HT-29 (cell line): ENCODE data around the gene ZNF275. TPM values are rescaled to one million over a fixed set of nuclear protein-coding genes. Genes with fewer than 3 reads are reported as not detected.
"Not testable (repeated sequence)": the region's sequence is repeated elsewhere in the genome, so short reads cannot be mapped to it uniquely, and the experiment has no call there.

Source experiments
- DNase-seq: peaks from one replicate; pipeline ENCODE4 v3.0.0-alpha.2; 2015; ENCODE audit warnings: low spot score
- total RNA-seq: library from RNA; depleted of rRNA; stranded (reverse); fragments of >200 nt; shearing (Covaris generic); gene quantifications from 2 replicates; pipeline ENCODE4 v1.2.3, GENCODE V29; 2014

The ZNF275 gene
- total RNA-seq, 1 experiment from 2014 or later = 5.1 TPM

- no peak for DNase-seq
Observed at GRCh38 chrX:153318811-153319210, 15.1 kb upstream of the ZNF275 start.

- DNase-seq = no peak
Observed at GRCh38 chrX:153319295-153320046, 14.5 kb upstream of the ZNF275 start.

- DNase-seq = not testable (repeated sequence)
Observed at GRCh38 chrX:153320047-153320443, 13.9 kb upstream of the ZNF275 start.

- no peak for DNase-seq
Observed at GRCh38 chrX:153320555-153321184, 13.3 kb upstream of the ZNF275 start.

GRCh38 chrX:153321381-153322124 lies 12.4 kb upstream of the ZNF275 start, which contains the start of gene PNMA6F:
TSS of gene PNMA6F (minus strand) at chrX:153321767. CDS start at chrX:153320674, 1,093 bp downstream.
- no peak for DNase-seq

GRCh38 chrX:153327561-153327960 lies 6.4 kb upstream of the ZNF275 start:
- no peak for DNase-seq

- no peak for DNase-seq
Observed at GRCh38 chrX:153333266-153333665, 687 bp upstream of the ZNF275 start.

- no peak for DNase-seq
Observed at GRCh38 chrX:153334654-153335295, 822 bp downstream of the ZNF275 start.

- no peak for DNase-seq
Observed at GRCh38 chrX:153336121-153336894, 2.4 kb downstream of the ZNF275 start.

- no peak for DNase-seq
Observed at GRCh38 chrX:153336988-153337387, 3.0 kb downstream of the ZNF275 start.

GRCh38 chrX:153338836-153339235 lies 4.9 kb downstream of the ZNF275 start:
- DNase-seq = no peak

GRCh38 chrX:153339662-153340061 lies 5.7 kb downstream of the ZNF275 start:
- DNase-seq = no peak

GRCh38 chrX:153340111-153340510 lies 6.2 kb downstream of the ZNF275 start:
- no peak for DNase-seq

GRCh38 chrX:153342762-153343558 lies 9.0 kb downstream of the ZNF275 start:
- DNase-seq = no peak

- DNase-seq = no peak
Observed at GRCh38 chrX:153343674-153344073, 9.7 kb downstream of the ZNF275 start.

GRCh38 chrX:153347530-153347929 lies 13.6 kb downstream of the ZNF275 start:
- no peak for DNase-seq

GRCh38 chrX:153348421-153348820 lies 14.5 kb downstream of the ZNF275 start:
- no peak for DNase-seq

- no peak for DNase-seq
Observed at GRCh38 chrX:153349952-153350351, 16.0 kb downstream of the ZNF275 start.

GRCh38 chrX:153351981-153352380 lies 18.0 kb downstream of the ZNF275 start:
- no peak for DNase-seq

GRCh38 chrX:153352858-153353257 lies 18.9 kb downstream of the ZNF275 start:
- DNase-seq = no peak
